ENCODE results near the gene ACCSL.

ACCSL gene

GRCh38 chr11:44030996-44031395 is 16.8 kb upstream of the ACCSL start:
- Histone ChIP-seq H3K27ac (no peak overlapping the region), H3K4me2 (no peak overlapping the region), H3K36me3 (no peaks in the 10 kb centered on the region), H3K9me3 (0 out of 2 replicates have a peak, but pooled peaks cover 3% of the 10 kb centered on the region), H4K20me1 (no peaks in the 10 kb centered on the region), H3K27me3 (no peaks in the 10 kb centered on the region), H3K9ac (no peak overlapping the region), H3K4me1 (no peaks in the 10 kb centered on the region), H3K4me3 (no peak overlapping the region)
- no peak for TF ChIP-seq Cebpa-rat (IDR thresholded peaks at IDR 0.05)

DNA sequence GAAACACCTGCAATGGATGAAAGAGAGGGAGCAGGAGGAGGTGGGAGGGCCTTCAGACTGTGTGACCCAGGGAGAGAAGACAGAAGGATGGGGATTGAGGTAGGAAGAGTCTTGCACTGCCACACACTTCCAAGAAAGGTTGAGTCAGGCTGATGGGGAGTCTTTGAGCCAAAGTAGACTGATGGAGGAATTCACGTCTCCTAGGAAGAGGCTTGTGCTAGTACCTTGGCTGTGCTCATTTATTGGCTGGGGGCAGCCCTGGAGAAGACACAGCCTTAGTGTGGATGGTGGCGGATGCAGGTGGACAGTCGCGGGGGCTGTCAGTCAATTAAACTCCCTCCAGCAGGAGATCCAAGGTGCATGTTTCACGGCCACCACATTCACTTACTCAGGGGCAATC is 16.2 kb upstream of the ACCSL start:
- Histone ChIP-seq H3K27ac (no peak overlapping the region), H3K36me3 (no peaks in the 10 kb centered on the region), H3K27me3 (no peaks in the 10 kb centered on the region), H3K4me3 (no peak overlapping the region), H4K20me1 (no peaks in the 10 kb centered on the region), H3K9ac (no peak overlapping the region), H3K4me2 (no peak overlapping the region), H3K9me3 (0 out of 2 replicates have a peak, but pooled peaks cover 3% of the 10 kb centered on the region), H3K4me1 (no peaks in the 10 kb centered on the region)
- TF ChIP-seq Cebpa-rat (IDR thresholded peaks at IDR 0.05) = no peak

- Histone ChIP-seq H4K20me1 (no peaks in the 10 kb centered on the region), H3K4me3 (no peak overlapping the region), H3K9ac (no peak overlapping the region), H3K27me3 (no peaks in the 10 kb centered on the region), H3K9me3 (no peaks in the 10 kb centered on the region), H3K27ac (no peak overlapping the region), H3K36me3 (no peaks in the 10 kb centered on the region), H3K4me1 (no peaks in the 10 kb centered on the region), H3K4me2 (no peak overlapping the region)
- no peak for TF ChIP-seq Cebpa-rat (IDR thresholded peaks at IDR 0.05)
Measured at GRCh38 chr11:44032299-44033085, 15.3 kb upstream of the ACCSL start.

DNA sequence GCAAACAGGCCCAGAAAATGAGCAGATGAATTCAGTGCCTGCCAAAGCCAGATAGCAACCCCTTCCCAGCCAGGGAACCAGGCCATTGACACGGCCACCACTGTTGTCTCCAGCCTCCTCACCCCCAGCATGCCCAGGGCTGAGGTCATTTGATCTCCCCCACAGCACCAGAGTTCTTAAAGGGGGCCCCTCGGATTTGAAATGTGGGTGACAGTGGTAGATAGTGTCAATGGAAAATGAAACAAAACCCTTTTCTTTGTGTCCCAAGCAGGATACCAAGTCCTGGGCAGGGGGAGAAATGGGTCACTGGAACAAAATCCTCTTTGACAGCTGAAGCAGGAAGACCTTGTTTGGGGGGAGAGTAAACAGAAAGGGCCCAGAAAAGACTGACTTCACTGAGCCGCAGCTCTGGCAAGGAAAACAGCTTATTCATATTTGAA is 14.3 kb upstream of the ACCSL start:
- Histone ChIP-seq H4K20me1 (no peaks in the 10 kb centered on the region), H3K9me3 (no peaks in the 10 kb centered on the region), H3K4me1 (no peaks in the 10 kb centered on the region), H3K27me3 (no peaks in the 10 kb centered on the region), H3K27ac (no peak overlapping the region), H3K9ac (no peak overlapping the region), H3K36me3 (no peaks in the 10 kb centered on the region), H3K4me3 (no peak overlapping the region), H3K4me2 (no peak overlapping the region)
- no peak for TF ChIP-seq Cebpa-rat (IDR thresholded peaks at IDR 0.05)

DNA sequence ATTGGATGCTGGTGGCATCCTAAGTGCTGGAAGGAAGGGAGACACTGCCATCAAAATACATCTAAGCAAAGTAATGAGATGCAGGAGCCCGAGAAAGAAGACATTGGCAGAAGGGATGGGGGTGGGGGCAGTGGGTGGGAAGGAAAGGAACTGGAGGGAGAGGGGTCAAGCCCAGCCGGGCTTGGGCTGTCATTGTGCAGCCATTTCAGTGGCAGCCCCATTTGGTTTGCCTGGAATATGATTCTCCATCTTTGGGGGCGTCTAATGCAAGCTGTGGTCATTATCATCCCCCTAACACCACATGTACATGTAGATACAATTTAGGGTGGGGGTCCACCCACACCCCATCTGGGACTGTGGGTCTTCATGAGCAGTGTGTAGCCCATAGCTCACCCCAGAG is 13.9 kb upstream of the ACCSL start:
- Histone ChIP-seq H3K4me3 (no peak overlapping the region), H3K27ac (no peak overlapping the region), H3K27me3 (no peaks in the 10 kb centered on the region), H4K20me1 (no peaks in the 10 kb centered on the region), H3K9ac (no peak overlapping the region), H3K4me1 (no peaks in the 10 kb centered on the region), H3K36me3 (no peaks in the 10 kb centered on the region), H3K4me2 (no peak overlapping the region), H3K9me3 (no peaks in the 10 kb centered on the region)
- no peak for TF ChIP-seq Cebpa-rat (IDR thresholded peaks at IDR 0.05)

DNA sequence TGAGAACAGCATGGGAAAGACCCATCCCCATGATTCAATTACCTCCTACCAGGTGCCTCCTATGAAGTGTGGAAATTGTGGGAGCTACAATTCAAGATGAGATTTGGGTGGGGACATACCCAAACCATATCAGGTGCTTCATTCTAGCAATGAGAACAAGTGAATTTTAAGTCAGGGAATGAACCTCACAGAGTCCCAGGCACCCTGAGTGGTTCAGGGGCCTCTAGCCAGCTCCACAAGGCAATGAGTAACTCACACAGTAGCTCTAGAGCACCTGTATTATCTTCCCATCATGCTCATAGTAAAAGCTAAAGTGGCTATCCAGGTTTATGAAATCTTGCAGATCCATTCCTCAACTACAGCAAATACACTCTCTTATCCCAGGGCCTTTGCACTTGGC is 13.1 kb upstream of the ACCSL start:
- Histone ChIP-seq H4K20me1 (no peaks in the 10 kb centered on the region), H3K36me3 (no peaks in the 10 kb centered on the region), H3K9ac (no peak overlapping the region), H3K27me3 (no peaks in the 10 kb centered on the region), H3K27ac (no peak overlapping the region), H3K4me3 (no peak overlapping the region), H3K4me1 (no peaks in the 10 kb centered on the region), H3K9me3 (no peaks in the 10 kb centered on the region), H3K4me2 (no peak overlapping the region)
- TF ChIP-seq Cebpa-rat (IDR thresholded peaks at IDR 0.05) = no peak

- no peaks in the 10 kb centered on the region for H3K36me3 ChIP-seq
- H4K20me1 ChIP-seq = no peaks in the 10 kb centered on the region
- H3K9ac ChIP-seq = no peak overlapping the region
- H3K4me1 ChIP-seq = no peaks in the 10 kb centered on the region
- H3K27me3 ChIP-seq = no peaks in the 10 kb centered on the region
- TF ChIP-seq Cebpa-rat (IDR thresholded peaks at IDR 0.05) = no peak
- no peak overlapping the region for H3K4me3 ChIP-seq
- no peak overlapping the region for H3K4me2 ChIP-seq
- no peak overlapping the region for H3K27ac ChIP-seq
- H3K9me3 ChIP-seq = peaks cover 16% of the 10 kb centered on the region
Measured at GRCh38 chr11:44036811-44037657, 10.7 kb upstream of the ACCSL start.

DNA sequence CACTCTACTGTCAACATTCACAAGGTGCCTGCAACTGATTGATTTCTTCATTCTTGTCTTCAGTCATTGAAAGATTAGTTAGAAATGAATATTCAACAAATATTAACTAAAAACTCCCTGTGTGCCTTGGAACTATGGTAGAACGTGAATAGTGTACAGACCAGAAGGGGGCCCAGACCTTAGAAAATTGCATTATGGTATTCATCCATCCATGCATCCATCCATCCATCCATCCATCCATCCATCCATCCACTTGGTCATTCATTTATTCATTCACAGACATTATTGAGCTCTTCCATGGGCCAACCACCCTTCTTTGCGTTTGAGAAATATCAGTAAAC is 10.2 kb upstream of the ACCSL start:
- Histone ChIP-seq H3K36me3 (no peaks in the 10 kb centered on the region), H4K20me1 (no peaks in the 10 kb centered on the region), H3K27me3 (no peaks in the 10 kb centered on the region), H3K9ac (no peak overlapping the region), H3K4me1 (no peaks in the 10 kb centered on the region), H3K27ac (no peak overlapping the region), H3K4me2 (no peak overlapping the region), H3K9me3 (peaks cover 16% of the 10 kb centered on the region), H3K4me3 (no peak overlapping the region)
- no peak for TF ChIP-seq Cebpa-rat (IDR thresholded peaks at IDR 0.05)

DNA sequence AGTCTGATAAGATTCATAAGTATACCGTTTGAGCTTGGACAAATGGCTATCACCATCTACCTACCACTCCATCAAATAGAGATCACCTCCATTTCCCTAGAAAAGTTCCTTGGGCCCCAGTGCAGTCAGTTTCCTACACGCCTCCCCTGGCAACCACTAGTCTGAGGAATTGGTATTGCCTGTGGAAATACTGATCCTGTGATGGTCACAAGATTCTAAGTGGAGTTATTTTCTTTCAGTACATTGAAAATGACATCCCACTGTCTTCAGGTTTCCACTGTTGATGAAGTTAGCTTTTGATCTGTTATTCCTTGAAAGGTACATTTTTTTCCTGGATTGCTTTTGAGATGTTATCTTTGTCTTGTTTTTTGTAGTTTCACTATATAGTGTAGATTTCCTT is 4.6 kb upstream of the ACCSL start:
- Histone ChIP-seq H4K20me1 (no peaks in the 10 kb centered on the region), H3K27ac (no peak overlapping the region), H3K4me3 (no peak overlapping the region), H3K9ac (no peak overlapping the region), H3K36me3 (no peaks in the 10 kb centered on the region), H3K9me3 (peaks cover 16% of the 10 kb centered on the region), H3K27me3 (no peaks in the 10 kb centered on the region), H3K4me2 (no peak overlapping the region), H3K4me1 (no peaks in the 10 kb centered on the region)
- TF ChIP-seq Cebpa-rat (IDR thresholded peaks at IDR 0.05) = no peak

GRCh38 chr11:44046182-44046581 is 1.6 kb upstream of the ACCSL start:
- Histone ChIP-seq H3K4me3 (no peak overlapping the region), H3K4me2 (no peak overlapping the region), H3K4me1 (no peaks in the 10 kb centered on the region), H3K36me3 (no peaks in the 10 kb centered on the region), H3K9me3 (peaks cover 6% of the 10 kb centered on the region), H4K20me1 (no peaks in the 10 kb centered on the region), H3K27me3 (no peaks in the 10 kb centered on the region), H3K27ac (no peak overlapping the region), H3K9ac (no peak overlapping the region)
- TF ChIP-seq Cebpa-rat (IDR thresholded peaks at IDR 0.05) = no peak

Data from BLaER1 (cell line).